Stimulated activated CD8-positive, alpha-beta memory T cell treated with anti-CD3 and anti-CD28 coated beads, Interleukin-4, amount 100 ng/mL, for 4 hours (primary cell): ENCODE data around the gene SCUBE1.

Experiments
- DNase-seq, 2 donors: peaks; one replicate each; pipeline ENCODE4 v3.0.0-alpha.2; 2020; ENCODE audit warnings: low read depth in 2 of 2, low spot score in 1 of 2

SCUBE1 gene

GRCh38 chr22:43329061-43329460, 14.1 kb downstream of the SCUBE1 start:
- DNase-seq = no peak

- no peak for DNase-seq
These were observed 16.1 kb downstream of the SCUBE1 start for GRCh38 chr22:43327157-43327438.

GRCh38 chr22:43326331-43327156, 16.6 kb downstream of the SCUBE1 start:
- no peak for DNase-seq

GRCh38 chr22:43325176-43325575, 18.0 kb downstream of the SCUBE1 start:
- no peak for DNase-seq

- DNase-seq = no peak
These were observed 21.9 kb downstream of the SCUBE1 start for GRCh38 chr22:43320943-43321900.

GRCh38 chr22:43319661-43320486, 23.3 kb downstream of the SCUBE1 start:
- DNase-seq = no peak

GRCh38 chr22:43317239-43317638, 25.9 kb downstream of the SCUBE1 start:
- no peak for DNase-seq

- DNase-seq = no peak
These were observed 27.4 kb downstream of the SCUBE1 start for GRCh38 chr22:43315687-43316217.

- no peak for DNase-seq
These were observed 28.6 kb downstream of the SCUBE1 start for GRCh38 chr22:43314611-43315010.

GRCh38 chr22:43313890-43314474, 29.2 kb downstream of the SCUBE1 start:
- DNase-seq = no peak

- DNase-seq = no peak
These were observed 29.8 kb downstream of the SCUBE1 start for GRCh38 chr22:43313244-43313889.

GRCh38 chr22:43312608-43313007, 30.6 kb downstream of the SCUBE1 start:
- no peak for DNase-seq

GRCh38 chr22:43310798-43311197, 32.4 kb downstream of the SCUBE1 start:
- no peak for DNase-seq

- no peak for DNase-seq
These were observed 32.9 kb downstream of the SCUBE1 start for GRCh38 chr22:43310311-43310710.

- no peak for DNase-seq
These were observed 34.3 kb downstream of the SCUBE1 start for GRCh38 chr22:43308836-43309235.

GRCh38 chr22:43308060-43308830, 34.9 kb downstream of the SCUBE1 start:
- no peak for DNase-seq

GRCh38 chr22:43305806-43306205, 37.4 kb downstream of the SCUBE1 start:
- DNase-seq = no peak

GRCh38 chr22:43304831-43305590, 38.2 kb downstream of the SCUBE1 start:
- DNase-seq = no peak

GRCh38 chr22:43303751-43304150, 39.4 kb downstream of the SCUBE1 start:
- no peak for DNase-seq
